Gastrocnemius medialis (tissue), 4 donors: ENCODE measurements around the gene NCBP1.

ENCODE experiments used
- POLR2A ChIP-seq, 2 donors: fragments of 450-650 bp; IDR thresholded peaks; one replicate each; pipeline ENCODE4 v1.6.1; 2017; ENCODE audit warnings: antibody characterized with exemption in 2 of 2, mild to moderate bottlenecking in 2 of 2, moderate library complexity in 2 of 2
- TF ChIP-seq, protein P1 (sequence below), 5 experiments: fragments of 450-650 bp in 3 of 5; fragments of 200-600 bp in 2 of 5; sonication (generic) in 2 of 5; IDR thresholded peaks in 4 of 5; conservative IDR thresholded peaks in 1 of 5; 1 replicate in 4 of 5; 2 replicates in 1 of 5; pipeline ENCODE4 v1.5.1; 2016 to 2019; ENCODE audit warnings: antibody characterized with exemption in 5 of 5, mild to moderate bottlenecking in 3 of 5, moderate library complexity in 3 of 5

DNA sequence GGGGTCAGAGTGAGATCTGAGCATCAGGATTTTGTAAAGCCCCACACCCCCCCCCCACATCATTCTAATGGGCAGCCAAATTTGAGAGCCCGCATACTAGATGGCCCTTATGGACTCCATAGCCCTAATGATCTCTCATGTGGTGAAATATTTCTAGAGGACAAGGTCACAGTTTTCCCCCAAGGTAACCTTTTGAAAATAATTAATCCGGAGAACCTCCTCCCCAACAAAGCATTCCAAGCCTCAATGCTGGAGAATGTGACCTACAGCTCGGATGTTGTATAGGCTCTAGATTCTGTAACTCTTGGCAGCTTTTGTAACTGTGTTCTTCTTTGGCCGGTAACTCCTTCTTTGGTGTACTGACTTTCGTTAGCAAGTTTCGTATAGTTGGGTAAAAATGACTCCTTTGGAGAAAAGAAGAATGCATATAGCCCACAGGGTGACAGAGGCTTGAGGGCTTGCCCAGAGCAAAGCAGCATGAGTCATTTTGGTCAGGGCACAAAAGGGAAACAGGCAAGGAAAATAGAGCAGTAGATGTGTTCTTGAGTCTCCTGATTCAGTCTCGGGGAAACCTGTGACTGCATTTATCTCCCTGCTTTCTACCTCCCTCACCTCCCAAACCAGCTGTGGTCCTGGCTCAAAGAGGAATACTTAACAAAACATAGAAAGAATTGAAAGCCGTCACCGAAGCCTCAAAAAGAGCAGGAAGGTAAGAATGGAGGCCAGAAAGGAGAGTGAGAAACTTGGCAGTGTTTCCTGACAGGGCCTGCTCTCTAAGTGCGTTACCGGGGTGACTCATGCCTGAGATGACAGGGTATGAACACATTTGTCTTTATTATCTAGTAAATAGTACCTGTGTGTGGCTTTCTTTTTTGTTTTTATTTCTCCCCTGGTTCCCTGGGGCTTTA lies 70.1 kb downstream of the NCBP1 start:
- no peak for TF ChIP-seq POLR2A (IDR thresholded peaks at IDR 0.05)
- TF ChIP-seq, protein P1, sequence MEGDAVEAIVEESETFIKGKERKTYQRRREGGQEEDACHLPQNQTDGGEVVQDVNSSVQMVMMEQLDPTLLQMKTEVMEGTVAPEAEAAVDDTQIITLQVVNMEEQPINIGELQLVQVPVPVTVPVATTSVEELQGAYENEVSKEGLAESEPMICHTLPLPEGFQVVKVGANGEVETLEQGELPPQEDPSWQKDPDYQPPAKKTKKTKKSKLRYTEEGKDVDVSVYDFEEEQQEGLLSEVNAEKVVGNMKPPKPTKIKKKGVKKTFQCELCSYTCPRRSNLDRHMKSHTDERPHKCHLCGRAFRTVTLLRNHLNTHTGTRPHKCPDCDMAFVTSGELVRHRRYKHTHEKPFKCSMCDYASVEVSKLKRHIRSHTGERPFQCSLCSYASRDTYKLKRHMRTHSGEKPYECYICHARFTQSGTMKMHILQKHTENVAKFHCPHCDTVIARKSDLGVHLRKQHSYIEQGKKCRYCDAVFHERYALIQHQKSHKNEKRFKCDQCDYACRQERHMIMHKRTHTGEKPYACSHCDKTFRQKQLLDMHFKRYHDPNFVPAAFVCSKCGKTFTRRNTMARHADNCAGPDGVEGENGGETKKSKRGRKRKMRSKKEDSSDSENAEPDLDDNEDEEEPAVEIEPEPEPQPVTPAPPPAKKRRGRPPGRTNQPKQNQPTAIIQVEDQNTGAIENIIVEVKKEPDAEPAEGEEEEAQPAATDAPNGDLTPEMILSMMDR (IDR thresholded peaks at IDR 0.05 in 4 of 5, conservative IDR thresholded peaks at IDR 0.05 in 1 of 5) = no peak
